CD4-positive, alpha-beta T cell treated with Interleukin-4 for 4 hours (primary cell): Measurements from ENCODE around the gene EHD4.

ENCODE experiments used
- DNase-seq: peaks from one replicate; pipeline ENCODE4 v3.0.0-alpha.2; 2020

EHD4 gene

GRCh38 chr15:41892621-41893421, 79.5 kb downstream of the EHD4 start:
- DNase-seq: no peak

DNA sequence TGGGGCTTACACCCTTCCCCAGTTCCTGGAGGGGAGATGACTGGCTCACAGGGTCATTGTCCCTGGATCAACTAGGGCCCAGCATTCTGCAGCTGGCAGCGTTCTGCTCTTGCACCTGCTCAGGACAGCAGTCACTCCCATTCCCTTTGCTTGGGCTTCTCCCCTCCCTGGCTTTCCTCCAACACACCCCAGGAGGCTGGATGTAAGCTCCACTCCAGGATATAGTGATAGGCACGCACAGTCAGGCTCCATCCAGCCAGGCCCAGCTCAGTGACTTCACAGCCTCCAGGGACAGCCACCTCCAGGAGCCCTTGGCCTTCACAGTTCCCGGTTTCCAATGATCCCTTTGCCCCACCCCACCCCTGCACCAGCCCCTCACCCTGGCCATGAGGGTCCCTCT, 80.4 kb downstream of the EHD4 start:
- DNase-seq: no peak

GRCh38 chr15:41891226-41891625, 81.1 kb downstream of the EHD4 start:
- no peak for DNase-seq

- DNase-seq: no peak
Observed at GRCh38 chr15:41890050-41890690, 82.2 kb downstream of the EHD4 start.

GRCh38 chr15:41888662-41889253, 83.6 kb downstream of the EHD4 start:
- no peak for DNase-seq

- no peak for DNase-seq
Observed at GRCh38 chr15:41887893-41888292, 84.5 kb downstream of the EHD4 start.

GRCh38 chr15:41887161-41887560, 85.2 kb downstream of the EHD4 start:
- DNase-seq: no peak

DNA sequence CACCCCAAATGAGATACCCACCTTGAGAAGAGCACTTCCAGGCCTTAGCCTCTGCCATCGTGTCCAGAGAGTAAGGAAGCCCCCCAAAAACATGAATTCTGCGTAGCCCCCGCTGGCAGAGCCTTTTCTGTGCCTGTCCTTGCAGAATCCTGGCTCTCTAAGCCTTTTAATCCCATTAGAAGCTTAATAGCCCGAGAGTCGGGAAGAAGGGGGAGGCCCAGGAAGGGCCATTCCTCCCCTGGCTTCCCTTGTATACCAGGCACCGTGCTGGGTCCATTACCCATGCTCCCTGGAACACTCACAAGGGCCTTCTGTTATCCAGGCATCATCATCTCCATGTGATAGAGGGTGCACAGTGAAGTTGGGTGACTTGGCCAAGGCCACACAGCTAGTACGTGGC, 85.6 kb downstream of the EHD4 start:
- DNase-seq: no peak

GRCh38 chr15:41885841-41886240, 86.5 kb downstream of the EHD4 start:
- no peak for DNase-seq

DNA sequence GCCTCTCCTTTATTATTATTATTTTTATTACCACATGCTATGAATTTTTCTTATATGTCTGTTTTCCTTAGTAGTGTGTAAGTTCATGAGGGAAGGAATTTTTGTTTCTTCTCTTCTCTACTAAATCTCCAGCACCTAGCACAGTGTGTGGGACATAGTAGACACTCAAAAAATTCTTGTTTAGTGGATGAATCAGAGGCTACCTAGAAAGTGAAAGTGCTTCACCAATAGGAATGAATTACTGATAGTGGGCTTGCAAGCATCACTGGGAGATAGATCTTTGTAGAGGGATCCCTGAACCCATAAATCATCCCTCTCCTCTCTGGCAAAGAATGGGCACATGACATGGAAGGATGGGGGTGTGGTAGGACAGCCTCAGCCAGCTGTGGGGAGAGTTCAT, 87.0 kb downstream of the EHD4 start:
- DNase-seq: no peak

DNA sequence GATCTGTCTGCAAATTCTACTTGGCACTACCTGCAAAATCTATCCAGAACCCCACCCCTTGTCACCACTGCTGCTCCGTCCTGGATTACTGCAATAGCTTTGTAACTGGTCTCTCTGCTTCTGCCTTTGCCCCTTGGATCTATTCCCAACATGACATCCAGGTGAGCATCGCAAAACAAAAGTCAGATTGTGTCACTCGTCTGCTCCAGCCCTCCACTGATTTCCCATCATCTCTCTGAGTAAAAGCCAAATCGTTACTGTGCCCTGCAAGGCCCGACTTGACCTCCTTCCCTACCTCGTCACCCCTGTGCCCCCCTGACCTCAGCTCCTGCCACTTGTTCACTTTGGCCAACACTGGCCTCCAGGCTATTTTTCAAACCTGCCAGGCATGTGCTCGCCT, 87.9 kb downstream of the EHD4 start:
- no peak for DNase-seq

DNA sequence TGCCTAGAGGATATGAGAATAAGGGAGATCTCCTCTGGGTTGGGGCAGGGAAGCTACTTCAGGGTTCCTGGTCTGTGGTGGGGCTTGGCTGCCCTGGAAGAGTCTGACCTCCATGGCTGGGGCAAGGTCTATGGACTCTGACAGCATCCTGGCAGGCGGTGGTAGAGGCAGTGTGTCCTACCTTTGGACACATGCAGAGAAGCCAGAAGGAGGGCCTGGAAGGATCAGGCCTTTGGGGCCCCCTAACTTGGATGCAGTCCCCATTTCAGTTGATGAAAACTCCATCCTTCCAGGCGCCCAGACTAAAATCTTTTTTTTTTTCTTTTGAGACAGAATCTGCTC, 88.9 kb downstream of the EHD4 start:
- DNase-seq: no peak

DNA sequence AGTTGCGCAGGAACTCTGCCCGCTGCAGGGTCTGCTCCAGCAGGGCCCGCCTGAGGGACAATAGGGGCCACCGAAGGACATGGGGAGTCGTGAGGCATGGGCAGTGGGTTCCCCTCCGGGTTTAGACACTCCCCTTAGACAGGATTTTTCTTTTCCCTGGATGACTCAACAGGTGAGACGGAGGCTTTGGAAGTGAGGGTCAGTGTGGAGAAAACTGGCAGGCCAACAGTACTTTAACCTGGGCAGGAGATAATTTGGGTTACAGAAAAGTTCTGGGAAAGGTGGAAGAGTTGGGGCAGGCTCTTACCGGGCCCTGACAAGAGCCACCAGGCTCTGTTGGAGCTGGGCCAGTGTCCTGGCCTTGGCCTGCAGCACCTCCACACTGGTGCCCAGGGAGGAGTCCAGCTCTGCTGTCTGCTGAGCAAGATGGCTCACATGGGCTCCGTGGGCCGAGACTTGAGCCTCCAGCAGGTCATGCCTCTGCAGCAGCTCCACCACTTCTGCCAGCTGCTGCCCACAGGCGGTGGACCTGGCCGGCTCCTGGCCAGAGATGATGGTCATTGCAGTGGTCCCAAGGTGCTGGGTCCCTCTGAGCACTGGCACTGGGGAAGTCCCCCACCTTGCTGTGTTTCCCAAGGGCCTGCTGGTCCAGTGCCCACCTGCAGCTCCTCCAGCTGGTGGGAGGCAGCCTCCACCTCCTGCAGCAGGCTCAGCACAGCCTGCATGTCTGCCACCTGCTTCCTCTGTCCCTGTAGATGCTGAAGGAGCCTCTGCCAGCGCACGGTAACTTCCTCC, 89.5 kb downstream of the EHD4 start:
- DNase-seq: no peak

GRCh38 chr15:41881920-41882688, 90.3 kb downstream of the EHD4 start:
- no peak for DNase-seq

- DNase-seq: no peak
Observed at GRCh38 chr15:41881550-41881919, 90.8 kb downstream of the EHD4 start.

GRCh38 chr15:41881086-41881485, 91.3 kb downstream of the EHD4 start:
- no peak for DNase-seq

- no peak for DNase-seq
Observed at GRCh38 chr15:41880156-41880877, 92.0 kb downstream of the EHD4 start.

DNA sequence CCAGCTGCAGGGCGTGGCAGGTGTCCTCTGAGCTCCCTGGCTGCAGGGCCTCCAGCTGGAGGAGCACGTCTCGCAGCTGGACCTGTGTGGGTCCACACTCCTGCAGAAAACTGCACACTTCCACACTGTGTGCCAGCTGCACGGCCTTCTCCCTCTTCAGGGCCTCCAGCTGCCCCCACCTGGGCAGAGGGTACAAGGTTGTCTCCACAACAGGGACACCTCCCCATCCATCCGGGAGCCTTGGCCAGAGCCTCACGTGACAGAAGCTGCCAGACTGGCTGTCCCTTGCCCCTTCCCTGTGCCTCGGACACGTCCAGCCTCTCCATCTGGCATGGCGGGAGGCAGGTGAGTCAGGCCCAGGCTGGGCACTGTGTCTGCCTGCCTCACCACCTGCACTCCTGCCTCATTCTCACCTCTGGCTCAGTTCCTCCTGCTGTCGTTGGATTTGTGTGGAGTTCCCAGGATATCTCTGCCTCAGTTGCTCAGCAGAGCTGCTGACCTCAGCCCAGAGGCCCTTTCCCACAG, 93.0 kb downstream of the EHD4 start:
- DNase-seq: no peak

- DNase-seq: no peak
Observed at GRCh38 chr15:41878355-41878699, 94.0 kb downstream of the EHD4 start.

- DNase-seq: no peak
Observed at GRCh38 chr15:41877631-41878354, 94.6 kb downstream of the EHD4 start.

DNA sequence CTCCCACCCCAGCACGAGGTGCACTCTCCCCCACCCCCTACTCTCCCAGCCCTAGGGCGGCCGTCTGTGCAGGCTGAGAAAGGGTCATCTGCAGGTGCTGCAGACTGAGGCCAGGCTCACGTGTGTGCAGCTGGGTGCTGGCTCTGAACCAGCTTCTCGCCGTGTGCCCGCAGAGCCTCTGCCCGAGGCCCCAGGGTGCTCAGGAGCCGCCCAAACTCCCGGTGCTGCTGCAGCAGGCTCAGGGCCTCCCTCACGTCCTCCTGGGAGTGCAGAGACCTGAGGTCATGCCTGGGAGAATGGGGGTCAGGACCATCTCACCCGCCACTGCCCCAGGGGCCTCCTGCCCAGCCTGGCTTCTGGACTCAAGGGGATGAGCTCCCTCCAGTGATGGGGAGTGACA, 95.7 kb downstream of the EHD4 start:
- DNase-seq: no peak
